ENCODE measurements around the gene ADAMTS13. TPM values are rescaled to one million over a fixed set of nuclear protein-coding genes. Genes with fewer than 3 reads are reported as not detected.
A peak's percentile ranks its signal among the peaks of the same experiment; 100 is the strongest.

Gene ADAMTS13
- total and polyA plus RNA-seq, 8 donors: 1.5 to 18.9 (median 3.1) TPM

GRCh38 chr9:133477992-133478850 is 56.1 kb downstream of the ADAMTS13 start:
- intact Hi-C loops (cut with DNase I): no loop called here

GRCh38 chr9:133478851-133479711 is 56.9 kb downstream of the ADAMTS13 start, which contains the start of gene SLC2A6:
Gene SLC2A6, minus strand, starts transcription at chr9:133479099. Its CDS starts 40 bp downstream, at chr9:133479059.
- WGBS, 2 donors: 1 to 2% methylated on average over 74 to 84 of the region's 84 CpGs
- FAIRE-seq (no peak), DNase-seq (peak; percentile 71 to 94 (median 84)), ATAC-seq (peak; percentile 98 to 99 (median 98))
- Histone ChIP-seq H3K4me3 (peak within 1 kb of the TSS; percentile 2 to 58 (median 32)), H3K27me3 (no peaks in the 10 kb centered on the region), H3K36me3 (no peaks in the 10 kb centered on the region), H3K4me1 (peaks cover 0 to 12% (median 0%) of the 10 kb centered on the region in 3 donors), H3K27ac (peak within 1 kb of the TSS in 3 of 4 donors; percentile 10 to 36 (median 13)), H3K9me3 (no peaks in the 10 kb centered on the region)
- no peak for TF ChIP-seq CTCF (IDR thresholded peaks at IDR 0.05)
- intact Hi-C loops (cut with DNase I): no loop called here

More at GRCh38 chr9:133477992-133478850, 56.1 kb downstream of the ADAMTS13 start:
- FAIRE-seq (no peak), ATAC-seq (peak; percentile 2 to 54 (median 28)), DNase-seq (peak in 2 of 6 donors; percentile 29 to 73)
- no peak for TF ChIP-seq CTCF (IDR thresholded peaks at IDR 0.05)
- no peaks in the 10 kb centered on the region for H3K27me3 ChIP-seq
- peaks cover 0 to 12% (median 0%) of the 10 kb centered on the region in 3 donors for H3K4me1 ChIP-seq
- peak overlapping the region; percentile 2 to 58 (median 32) for H3K4me3 ChIP-seq
- H3K9me3 ChIP-seq: no peaks in the 10 kb centered on the region
- no peaks in the 10 kb centered on the region for H3K36me3 ChIP-seq
- H3K27ac ChIP-seq: peak overlapping the region in 2 of 4 donors; percentile 10 to 36
- 37 to 42% methylated on average over 17 of the region's 17 CpGs for WGBS, 2 donors

DNA sequence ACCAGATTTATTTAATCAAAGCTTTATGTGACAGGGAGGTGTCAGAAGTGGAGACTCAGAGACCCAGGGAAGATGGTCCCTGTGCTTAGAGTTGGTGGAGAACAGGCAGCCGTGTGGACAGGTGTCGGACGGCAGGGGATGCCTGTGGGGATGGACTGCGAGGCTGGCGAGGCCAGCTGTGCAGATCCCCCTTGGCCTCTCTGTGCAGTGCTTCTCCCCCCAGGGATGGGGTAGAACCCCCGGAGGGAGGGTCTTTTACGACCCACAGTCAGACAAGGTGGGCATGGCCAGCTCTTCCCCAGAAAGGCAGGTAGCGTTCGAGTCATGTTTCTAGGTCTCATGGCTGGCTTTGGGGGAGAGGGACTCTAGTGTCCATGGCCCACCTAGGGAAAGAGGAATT is 61.4 kb downstream of the ADAMTS13 start:
- H3K36me3 ChIP-seq: no peaks in the 10 kb centered on the region
- no peak overlapping the region for H3K4me3 ChIP-seq
- H3K27me3 ChIP-seq: no peaks in the 10 kb centered on the region
- DNase-seq: peak in 2 of 6 donors; percentile 32 to 46
- TF ChIP-seq CTCF (IDR thresholded peaks at IDR 0.05): no peak
- 73 to 78% methylated on average over 8 to 9 of the region's 9 CpGs for WGBS, 2 donors
- intact Hi-C loops (cut with DNase I): loop anchor here in 1 of 3 donors (10.0 kb wide), 1 partner anchor 299 kb away; no protein-coding TSS in a partner anchor
- no peak for ATAC-seq
- FAIRE-seq: no peak
- H3K27ac ChIP-seq: no peak overlapping the region
- H3K4me1 ChIP-seq: peaks cover 0 to 5% (median 0%) of the 10 kb centered on the region in 3 donors
- no peaks in the 10 kb centered on the region for H3K9me3 ChIP-seq

GRCh38 chr9:133484671-133485437 is 62.7 kb downstream of the ADAMTS13 start:
- Histone ChIP-seq H3K4me3 (no peak overlapping the region), H3K27ac (no peak overlapping the region), H3K4me1 (no peaks in the 10 kb centered on the region), H3K36me3 (no peaks in the 10 kb centered on the region), H3K9me3 (no peaks in the 10 kb centered on the region), H3K27me3 (no peaks in the 10 kb centered on the region)
- WGBS, 2 donors: 46 to 49% methylated on average over 21 to 22 of the region's 22 CpGs
- FAIRE-seq: no peak
- DNase-seq: peak in 3 of 6 donors; percentile 56 to 82 (median 61)
- no peak for TF ChIP-seq CTCF (IDR thresholded peaks at IDR 0.05)
- peak; percentile 6 to 63 (median 50) for ATAC-seq
- intact Hi-C loops (cut with DNase I): loop anchor here in 2 of 3 donors (5.0 to 10.0 kb wide), 4 partner anchors 78 to 300 kb away; no protein-coding TSS in a partner anchor

All from pancreas (tissue), 10 donors.